Measurements from ENCODE around the gene SERPINA3. TPM values are rescaled to one million over a fixed set of nuclear protein-coding genes. Genes with fewer than 3 reads are reported as not detected.

SERPINA3 gene
- polyA plus RNA-seq, 1 donor = not detected

DNA sequence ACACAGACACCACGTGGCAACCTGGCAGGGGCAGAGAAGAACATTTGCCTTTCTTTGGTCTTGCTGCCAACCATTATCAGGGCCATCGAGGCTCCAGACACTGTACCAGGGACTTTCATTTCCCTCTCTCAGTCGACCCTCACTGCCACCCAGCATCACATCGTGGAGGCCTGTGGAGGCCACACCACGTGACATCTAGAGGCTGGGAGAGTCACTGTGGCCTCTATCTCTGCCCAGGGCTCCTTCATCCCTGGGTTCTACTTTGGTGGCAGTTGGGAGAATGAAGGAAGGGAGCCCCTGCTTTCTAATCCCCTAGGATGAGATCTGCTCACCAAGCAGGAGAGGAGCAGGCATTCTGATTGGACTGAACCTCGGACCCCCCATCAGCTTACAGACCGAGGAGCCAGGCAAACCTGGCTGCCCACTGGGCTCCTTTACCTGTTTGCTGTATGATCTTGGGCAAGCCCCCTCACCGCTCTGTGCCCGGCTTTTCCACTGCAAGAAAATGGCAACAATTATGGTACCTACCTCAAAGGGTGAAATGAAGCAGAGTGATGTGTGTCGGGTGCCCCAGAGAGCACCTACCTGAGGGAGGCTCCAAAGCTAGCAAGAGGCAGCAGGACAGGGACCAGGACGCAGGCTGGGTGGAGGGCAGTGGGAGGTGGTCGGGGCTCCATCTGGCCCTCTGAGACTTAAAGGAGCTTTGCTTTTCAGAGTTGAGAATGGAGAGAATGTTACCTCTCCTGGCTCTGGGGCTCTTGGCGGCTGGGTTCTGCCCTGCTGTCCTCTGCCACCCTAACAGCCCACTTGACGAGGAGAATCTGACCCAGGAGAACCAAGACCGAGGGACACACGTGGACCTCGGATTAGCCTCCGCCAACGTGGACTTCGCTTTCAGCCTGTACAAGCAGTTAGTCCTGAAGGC lies 1.8 kb downstream of the SERPINA3 start:
- DNase-seq = no peak

DNA sequence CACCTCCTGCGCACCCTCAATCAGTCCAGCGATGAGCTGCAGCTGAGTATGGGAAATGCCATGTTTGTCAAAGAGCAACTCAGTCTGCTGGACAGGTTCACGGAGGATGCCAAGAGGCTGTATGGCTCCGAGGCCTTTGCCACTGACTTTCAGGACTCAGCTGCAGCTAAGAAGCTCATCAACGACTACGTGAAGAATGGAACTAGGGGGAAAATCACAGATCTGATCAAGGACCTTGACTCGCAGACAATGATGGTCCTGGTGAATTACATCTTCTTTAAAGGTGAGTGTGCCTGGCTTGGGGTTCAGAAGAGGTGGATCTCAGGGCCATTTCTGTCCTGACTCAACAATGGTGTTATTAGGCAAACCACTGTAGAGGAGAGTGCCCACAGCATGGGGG lies 2.6 kb downstream of the SERPINA3 start:
- DNase-seq = no peak

DNA sequence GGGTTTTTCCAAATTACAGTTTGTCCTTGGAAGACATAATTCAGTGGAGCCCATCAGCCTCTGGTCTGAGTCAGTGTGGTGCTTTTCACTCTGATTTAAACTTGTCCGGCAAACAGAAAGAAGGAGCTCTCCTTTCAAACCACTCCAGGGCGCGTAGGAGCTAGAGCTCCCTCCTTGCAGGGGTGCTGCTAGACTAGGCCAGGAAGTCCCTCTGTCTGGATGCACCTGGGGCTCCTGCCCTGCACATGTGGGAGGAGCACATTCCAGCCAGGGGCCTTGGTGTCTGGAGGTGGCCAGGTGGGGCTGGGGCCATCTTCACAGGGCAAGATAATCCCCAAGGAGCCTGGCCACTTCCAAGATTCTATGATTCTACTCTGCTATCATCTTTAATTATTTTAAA lies 3.1 kb downstream of the SERPINA3 start:
- DNase-seq = no peak

DNA sequence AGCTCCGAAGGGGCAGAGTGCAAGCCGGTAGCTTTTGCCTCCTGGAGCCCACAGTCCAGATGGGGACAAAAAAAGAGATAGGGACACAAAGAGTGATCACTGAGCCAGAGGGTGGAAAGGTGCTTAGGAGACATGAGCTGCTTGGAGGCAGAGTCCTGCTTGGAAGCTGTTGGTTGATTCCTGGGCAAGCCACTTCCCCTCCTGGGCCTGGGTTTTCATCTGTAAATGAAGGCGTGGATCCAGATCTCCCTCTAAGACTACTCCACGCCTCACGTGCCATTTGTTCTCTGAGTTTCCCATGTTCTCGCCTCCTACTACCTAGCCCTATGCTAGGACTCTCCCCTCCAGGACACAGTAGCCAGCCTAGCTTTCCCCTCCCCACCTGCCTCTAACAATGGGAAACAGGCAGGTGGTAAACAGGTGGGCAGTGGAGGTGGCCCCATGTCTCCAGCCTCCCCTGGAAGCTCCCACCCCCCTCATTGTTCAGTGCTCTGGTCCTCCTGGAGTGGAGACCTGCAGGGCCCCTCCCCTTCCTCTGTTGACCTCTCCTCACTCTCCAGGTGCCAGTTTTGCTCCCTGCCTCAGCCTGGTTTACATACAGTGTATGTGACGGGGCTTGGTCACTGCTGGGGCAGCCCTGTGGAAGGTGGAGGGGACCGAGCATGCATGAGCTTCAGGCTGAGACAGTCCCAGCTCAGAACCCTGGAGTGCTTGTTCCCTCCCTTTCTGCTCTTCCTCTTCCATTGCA lies 3.8 kb downstream of the SERPINA3 start:
- DNase-seq = no peak

DNA sequence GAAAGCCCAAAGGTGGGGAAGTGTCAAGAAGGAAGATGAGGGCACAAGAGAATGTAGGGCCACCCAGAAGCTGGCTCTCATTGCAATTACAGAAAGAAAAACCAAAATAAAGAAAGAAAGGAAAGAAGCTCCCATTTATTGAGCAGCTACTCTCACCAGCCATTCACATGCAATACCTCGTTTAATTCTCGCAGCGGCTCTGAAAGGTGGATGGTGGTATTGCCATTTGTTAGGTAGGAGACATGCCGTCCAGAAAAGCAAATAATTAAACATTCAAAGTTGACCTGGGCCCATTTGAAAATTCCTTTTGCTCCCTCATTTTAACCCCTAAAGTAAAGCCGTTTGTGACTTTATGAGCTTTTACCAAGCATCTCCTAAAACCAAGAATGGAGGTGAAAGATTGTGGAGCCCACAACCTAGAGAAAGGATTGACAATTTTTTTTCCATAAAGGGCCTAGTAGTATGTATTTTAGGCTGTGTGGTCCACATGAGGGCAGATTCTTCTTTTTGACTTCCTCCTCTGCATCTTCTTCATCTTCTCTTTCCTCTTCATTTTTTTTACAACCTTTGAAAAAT lies 5.3 kb downstream of the SERPINA3 start:
- DNase-seq = no peak

DNA sequence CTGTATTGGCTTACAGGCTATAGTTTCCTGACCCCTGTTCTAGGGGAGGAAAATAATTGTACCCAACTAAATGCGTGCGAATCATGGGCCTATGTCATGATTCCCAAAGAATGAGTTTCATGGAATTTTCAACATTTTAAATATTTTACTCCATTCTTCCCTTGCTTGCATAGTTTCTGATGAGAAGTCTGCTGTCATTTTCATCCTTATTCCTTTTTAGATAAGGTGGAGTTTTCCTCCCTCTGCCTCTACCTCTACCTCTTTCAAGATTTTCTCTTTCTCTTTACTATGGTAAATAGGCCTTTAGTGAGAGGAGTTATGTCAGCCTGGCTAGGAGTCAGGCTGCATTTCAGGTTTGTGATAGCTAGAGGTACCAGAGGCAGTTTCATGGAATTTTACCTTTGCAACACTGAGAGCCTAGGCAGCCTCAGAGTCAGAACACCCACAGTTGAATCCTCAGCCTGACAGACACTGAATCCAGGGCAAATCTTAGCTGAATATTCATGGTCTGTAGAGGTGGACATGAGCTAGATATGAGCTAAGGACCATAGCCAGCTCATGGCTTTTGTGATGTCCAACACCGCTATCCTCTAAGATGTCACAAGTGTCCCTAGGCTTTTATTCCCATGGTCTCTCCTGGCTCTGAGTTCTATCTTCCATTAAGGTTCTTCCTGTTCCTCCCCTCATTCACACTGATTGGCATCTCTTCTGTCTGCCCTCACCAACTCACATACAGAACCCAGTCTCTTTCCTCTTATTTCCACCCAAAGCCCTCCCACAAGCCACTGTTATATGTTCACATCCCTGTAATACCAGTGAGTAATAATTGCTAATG lies 6.0 kb downstream of the SERPINA3 start:
- DNase-seq = no peak

DNA sequence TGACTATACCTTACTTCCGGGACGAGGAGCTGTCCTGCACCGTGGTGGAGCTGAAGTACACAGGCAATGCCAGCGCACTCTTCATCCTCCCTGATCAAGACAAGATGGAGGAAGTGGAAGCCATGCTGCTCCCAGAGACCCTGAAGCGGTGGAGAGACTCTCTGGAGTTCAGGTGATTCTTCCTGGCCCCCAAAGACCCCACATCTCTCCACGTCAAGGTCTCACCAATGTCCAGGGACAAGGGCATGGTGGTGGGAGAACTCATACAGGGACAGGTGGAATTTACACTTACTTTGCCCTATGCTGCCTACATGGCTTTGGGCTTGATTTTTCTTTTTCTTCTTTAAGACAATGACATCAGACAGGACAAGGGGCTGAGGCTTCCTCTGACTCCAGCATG lies 7.1 kb downstream of the SERPINA3 start:
- no peak for DNase-seq

DNA sequence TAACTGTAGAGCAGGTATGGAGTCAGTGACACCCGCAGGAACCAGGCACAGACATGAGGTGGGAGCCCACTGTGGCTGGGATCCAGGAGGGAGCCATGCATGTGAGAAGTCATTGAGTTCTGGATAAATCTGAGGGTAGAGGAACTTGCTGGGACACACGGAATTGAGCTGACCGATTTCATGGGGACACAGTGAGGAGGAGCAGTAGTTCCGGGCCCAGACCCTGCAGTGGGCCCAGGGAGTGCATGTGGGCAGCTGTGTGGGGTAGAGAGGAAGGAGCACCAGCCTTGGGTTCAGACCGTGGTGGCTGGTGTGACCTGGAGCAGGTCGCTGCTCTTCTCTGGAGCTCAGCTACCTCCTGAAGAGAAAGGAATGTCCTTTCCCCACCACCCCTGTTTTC lies 8.4 kb downstream of the SERPINA3 start:
- no peak for DNase-seq

DNA sequence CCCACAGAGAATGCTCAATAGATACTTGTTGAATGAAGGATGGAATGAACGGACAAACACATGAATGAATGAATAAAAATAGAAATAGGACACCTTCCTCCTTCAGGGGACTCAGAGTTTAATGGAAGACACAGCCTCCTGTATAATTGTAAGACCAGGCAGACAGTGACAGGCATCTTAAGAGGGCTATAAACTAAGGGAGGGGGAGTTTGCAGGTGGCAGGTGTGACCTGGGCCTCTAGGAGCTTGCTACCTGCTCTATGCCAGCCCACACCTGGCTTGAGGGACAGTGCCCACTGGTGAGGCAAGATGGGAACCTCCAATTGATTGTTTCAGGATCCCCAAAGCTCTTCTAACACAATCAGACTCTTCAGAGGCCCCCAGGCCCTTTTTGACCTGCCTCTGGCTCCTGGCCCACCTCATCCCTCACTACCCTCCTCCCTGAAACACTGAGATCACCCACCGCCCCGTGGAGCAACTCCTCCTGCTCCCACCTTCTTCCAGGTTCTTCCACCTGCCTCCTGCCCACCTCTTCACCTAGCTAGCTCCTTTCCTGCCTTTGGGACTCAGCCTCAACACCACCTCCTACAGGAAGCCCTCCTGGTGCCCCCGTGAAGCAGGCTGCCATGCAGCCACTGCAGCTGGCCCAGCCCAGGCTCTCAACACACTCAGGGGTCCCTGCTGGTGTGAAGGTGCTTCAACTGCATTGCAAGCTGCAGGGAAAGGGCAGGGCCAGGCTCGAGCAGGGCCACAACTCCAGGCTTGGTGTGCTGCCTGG lies 9.4 kb downstream of the SERPINA3 start:
- DNase-seq = no peak

DNA sequence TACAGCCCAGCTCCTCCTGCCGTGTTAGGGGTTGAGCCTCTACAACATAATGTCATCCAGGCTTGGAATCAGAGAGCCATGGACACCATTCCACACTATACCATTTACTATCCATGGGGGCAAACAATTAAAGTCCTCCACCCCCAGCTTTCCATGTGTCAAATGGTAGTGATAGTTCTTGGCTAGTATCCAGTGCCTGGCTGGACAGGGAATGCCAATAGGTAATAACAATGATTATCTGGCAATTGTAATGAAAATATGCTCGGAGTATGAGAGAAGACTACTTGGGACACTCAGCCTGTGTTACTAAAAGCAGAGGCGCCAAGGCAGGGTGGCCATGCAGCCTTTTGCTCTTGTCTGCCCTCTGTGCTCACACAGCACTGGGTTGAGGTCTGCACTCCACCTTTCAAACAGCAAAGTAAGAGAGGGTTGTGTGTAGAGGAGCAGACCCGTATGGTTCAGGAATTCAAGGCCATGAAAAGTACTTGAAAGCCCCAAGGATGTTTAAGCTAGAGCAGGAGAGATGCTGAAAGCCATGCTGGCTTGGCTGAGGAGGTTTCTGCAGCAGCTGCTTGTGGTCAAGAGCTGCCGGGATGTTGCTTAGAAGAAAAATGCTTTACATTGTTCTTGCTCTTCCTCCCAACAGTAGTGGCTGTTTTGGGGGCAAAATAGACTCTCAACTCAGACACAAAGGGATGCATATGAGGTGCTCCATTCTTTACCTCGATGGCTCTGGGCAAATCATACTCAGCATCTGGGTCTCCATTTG lies 10.6 kb downstream of the SERPINA3 start:
- no peak for DNase-seq

DNA sequence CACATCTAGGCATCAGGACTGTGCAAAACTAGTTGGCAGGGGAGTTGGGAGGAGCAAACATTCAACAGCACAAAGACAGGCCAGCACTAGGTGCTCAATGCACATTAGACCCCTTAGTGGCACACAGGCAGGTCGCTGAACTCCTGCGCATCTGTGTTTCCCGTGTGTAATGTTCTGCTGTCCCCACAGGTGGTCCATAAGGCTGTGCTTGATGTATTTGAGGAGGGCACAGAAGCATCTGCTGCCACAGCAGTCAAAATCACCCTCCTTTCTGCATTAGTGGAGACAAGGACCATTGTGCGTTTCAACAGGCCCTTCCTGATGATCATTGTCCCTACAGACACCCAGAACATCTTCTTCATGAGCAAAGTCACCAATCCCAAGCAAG lies 11.2 kb downstream of the SERPINA3 start:
- no peak for DNase-seq

DNA sequence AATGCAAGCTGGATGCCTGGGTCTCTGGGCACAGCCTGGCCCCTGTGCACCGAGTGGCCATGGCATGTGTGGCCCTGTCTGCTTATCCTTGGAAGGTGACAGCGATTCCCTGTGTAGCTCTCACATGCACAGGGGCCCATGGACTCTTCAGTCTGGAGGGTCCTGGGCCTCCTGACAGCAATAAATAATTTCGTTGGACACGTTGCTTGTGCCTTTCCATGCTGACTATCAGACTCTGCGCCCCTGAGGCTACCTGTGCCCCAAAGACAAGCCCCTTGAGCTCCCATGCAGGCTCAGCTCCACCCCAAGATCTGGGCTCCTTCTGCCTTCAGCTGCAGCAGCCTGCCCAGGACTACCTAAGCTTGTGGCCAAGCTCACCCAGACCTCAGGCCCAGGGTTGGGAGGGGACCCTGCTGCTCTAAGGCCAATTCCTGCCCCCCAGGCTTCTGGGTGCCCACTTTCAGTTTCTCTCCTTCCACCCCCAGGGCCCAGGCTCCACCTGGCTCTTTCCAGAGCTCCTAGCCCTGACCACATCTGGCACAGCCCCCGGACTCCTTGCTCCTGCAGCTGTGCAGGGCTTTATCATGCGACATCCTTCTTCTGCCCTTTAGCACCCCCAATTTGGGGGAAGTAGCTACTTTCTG lies 11.8 kb downstream of the SERPINA3 start:
- no peak for DNase-seq

DNA sequence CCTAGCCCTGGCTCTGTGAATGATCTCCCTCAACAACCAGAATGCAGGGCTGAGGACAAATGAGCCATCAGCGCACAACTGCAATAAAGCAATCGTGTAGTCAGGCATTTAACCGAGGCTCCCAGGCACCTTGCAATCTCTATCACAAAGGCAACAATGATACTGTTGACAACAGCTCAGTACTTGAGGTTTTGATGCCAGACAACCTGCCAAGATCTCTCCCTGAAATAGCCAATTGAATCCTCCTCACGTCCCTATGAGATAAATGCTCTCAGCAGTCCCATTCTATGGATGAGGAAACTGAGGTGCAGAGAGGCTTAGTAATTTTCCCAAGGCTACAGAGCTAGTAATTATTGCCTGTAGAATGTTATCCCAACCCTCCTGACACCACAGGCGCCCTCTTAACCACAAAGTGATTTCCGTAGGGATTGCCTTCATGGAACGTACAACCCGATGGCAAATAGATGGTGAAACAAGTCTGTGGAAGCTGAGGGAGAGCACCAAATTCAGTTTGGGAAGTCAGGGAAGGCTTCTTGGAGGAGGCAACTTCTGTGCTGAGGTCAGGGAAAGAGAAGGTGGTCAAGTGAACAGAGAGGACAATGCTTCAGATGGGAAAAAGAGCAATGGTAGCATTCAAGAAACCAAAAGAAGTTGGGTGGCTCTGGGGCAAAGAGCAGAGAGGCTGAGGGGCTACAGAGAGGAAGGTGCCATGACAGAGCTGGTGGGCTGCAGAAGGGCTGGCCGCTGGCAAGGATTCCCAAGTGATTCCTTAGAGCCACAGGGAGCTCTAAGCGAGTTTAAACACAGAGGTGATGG lies 12.6 kb downstream of the SERPINA3 start:
- DNase-seq = no peak

DNA sequence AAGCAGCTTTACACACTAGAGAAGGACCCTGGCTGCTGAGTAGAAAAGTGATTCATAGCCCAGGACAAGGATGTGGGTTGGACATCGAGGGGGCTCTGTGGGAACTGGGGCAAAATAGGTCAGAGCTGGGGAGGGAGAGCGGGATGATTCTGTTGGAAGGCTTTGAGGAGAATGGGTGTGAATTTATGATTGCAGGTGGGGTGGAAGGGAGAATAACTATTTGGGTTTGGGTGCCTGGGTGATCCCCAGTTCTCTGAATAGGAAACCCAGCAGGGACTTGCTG lies 13.1 kb downstream of the SERPINA3 start:
- no peak for DNase-seq

DNA sequence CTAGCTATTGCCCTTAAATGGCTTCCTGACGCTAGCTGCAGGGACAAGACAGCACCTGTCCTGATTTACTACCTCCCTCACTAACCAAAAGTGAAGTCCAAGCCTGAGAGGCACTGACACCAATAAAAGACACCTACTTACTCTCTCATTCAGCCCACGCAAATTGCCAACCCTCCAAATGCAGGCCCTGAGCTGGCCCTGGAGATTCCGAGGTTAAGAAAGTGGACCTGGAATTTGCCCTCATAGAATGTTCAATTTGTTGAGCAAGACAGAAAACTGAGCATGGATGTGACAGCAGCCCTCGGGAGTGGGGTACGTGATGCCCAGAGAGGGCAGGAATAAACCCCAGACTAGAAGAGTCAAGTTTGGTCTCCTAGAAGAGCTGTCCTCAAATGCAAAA lies 16.4 kb downstream of the SERPINA3 start:
- DNase-seq = no peak

DNA sequence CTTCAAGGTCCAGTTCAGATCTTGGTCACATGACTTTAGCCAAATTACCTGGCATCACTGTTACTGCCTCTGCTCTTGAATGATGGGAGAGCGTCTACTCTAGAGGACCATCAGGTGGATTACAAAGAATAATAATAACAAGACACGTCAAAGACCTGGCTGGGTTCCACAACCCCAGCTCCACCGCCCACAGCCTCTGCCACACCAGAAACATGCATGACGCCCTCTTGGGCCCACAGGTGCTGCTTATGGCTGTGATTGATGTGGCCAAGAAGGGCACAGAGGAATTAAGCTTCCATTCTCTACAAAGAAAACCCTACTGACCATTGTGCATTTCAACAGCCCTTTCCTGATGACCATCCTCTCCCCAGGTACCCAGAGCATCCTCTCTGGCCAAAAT lies 18.2 kb downstream of the SERPINA3 start:
- no peak for DNase-seq

DNA sequence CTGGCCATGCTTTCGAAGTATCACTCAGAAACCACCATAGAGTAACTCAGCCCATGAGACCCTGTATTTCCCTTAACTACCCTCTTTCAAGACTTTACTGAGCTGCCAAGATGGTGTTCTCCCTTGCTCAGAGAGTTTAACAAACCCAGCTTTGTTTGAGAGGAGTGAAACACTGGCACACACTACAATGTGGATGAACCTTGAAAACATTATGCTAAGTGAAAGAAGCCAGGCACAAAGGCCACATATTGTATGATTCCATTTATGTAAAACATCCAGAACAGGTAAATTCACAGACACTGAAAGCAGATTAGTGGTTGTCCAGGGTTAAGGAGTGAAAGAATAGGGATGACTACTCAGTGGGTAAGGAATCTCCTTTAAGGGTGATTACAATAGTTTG lies 18.9 kb downstream of the SERPINA3 start:
- DNase-seq = no peak

DNA sequence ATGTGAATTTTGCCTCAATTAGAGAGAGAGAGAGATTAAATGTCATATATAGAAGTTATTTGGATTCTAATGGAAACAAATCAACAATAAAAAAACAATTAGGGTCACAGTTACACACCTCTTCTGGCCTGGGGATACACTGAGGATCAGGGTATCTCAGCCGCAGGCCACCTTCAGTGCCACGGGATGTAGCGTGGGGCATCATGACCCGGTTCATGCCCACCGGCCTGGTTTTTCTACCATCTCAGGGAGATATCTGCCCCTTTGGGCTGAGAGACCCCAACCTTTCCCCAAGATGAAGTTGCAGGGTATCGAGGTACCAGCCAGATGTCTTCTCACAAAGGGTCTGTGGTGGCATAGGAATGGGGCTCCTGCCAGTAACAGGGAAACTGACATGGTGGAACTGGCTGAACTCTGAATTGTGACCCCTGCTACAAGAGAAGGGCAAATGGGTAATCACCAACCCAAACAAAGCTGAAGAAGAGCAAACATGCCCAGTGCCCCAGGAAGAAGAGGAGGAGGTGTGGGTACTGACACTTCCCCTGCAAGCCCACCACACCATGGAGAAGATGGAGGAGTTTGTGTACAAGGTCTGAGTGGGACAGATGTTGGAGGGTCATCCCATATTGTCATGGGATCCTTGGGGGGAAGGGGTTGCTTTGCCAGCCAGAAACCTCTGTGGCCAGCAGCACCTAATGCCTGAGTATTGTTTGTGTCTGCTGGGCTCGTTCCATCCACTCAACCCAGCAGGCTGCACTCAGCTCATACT lies 19.5 kb downstream of the SERPINA3 start:
- no peak for DNase-seq

DNA sequence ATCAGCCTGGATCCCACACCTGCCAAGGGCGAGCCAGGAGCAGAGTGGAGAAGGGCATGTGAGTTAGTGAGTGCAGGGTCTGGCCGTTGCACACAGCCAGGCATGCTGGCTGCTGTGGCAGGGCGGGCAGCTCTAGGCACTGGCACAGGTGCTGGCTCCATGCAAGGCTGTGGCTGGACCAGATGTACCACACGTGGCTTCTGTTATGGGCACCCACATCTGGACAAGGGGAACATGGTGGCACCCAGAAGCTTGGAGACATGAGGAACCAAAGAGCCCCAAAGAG lies 20.1 kb downstream of the SERPINA3 start:
- DNase-seq = no peak

Measured in hindlimb muscle (tissue), 1 donor.